Body of pancreas (tissue), 2 donors: ENCODE data around the gene ASCC2. TPM values are rescaled to one million over a fixed set of nuclear protein-coding genes. Genes with fewer than 3 reads are reported as not detected.

ENCODE experiments used
- small RNA-seq: library from RNA; depleted of rRNA; stranded (forward); fragments of <200 nt; gene quantifications from one replicate; pipeline ENCODE3, GENCODE V24; 2016
- total RNA-seq, 2 donors: library from RNA; depleted of rRNA; stranded (reverse); fragments of >200 nt; gene quantifications; one replicate each; pipeline ENCODE4 v1.1.0, GENCODE V29; 2016

The ASCC2 gene
- total RNA-seq, 2 donors from 2014 or later: 34.3 to 42.0 TPM

Small RNAs within 50 kb of the gene (small RNA-seq; reads per million reads assigned to genes)
- gene RF00019: not detected

Other genes starting within 250 kb of the ASCC2 start
- gene NF2, start 234.6 kb downstream of the ASCC2 start, total RNA-seq: 10 to 100 TPM; 21.4 to 26.5 TPM
- gene CABP7, start 118.3 kb downstream of the ASCC2 start, total RNA-seq: 1 to 10 TPM in 1 of 2 donors, under 1 TPM in 1; 0.78 to 2.6 TPM
- 1 to 10 TPM; 9.1 to 9.9 TPM for gene ZMAT5, start 71.3 kb downstream of the ASCC2 start, total RNA-seq
- gene UQCR10, start 70.9 kb downstream of the ASCC2 start, total RNA-seq: 10 to 100 TPM; 21.0 to 27.4 TPM
- gene MTMR3, start 44.9 kb upstream of the ASCC2 start, total RNA-seq: 10 to 100 TPM; 37.9 to 46.7 TPM
- gene HORMAD2, start 242.2 kb upstream of the ASCC2 start, total RNA-seq: not detected